NCI-H748 (cell line): ENCODE measurements around the gene TBC1D23.
"Not testable (repeated sequence)": the region's sequence is repeated elsewhere in the genome, so short reads cannot be mapped to it uniquely, and the experiment has no call there.

Experiments used
- DNase-seq: peaks from one replicate; lab custom pipeline; 2025; ENCODE audit not compliant: unreplicated experiment; lab: John Stamatoyannopoulos, UW

The TBC1D23 gene

GRCh38 chr3:100339786-100340185 lies 79.0 kb downstream of the TBC1D23 start:
- no peak for DNase-seq

- no peak for DNase-seq
Observed at GRCh38 chr3:100340527-100340926, 79.7 kb downstream of the TBC1D23 start.

- no peak for DNase-seq
Observed at GRCh38 chr3:100348727-100349126, 87.9 kb downstream of the TBC1D23 start.

GRCh38 chr3:100351770-100352169 lies 91.0 kb downstream of the TBC1D23 start:
- not testable (repeated sequence) for DNase-seq

GRCh38 chr3:100352296-100353231 lies 91.8 kb downstream of the TBC1D23 start:
- DNase-seq: no peak

- no peak for DNase-seq
Observed at GRCh38 chr3:100354850-100355249, 94.1 kb downstream of the TBC1D23 start.

GRCh38 chr3:100358413-100358812 lies 97.6 kb downstream of the TBC1D23 start:
- no peak for DNase-seq

- DNase-seq: no peak
Observed at GRCh38 chr3:100359035-100359434, 98.2 kb downstream of the TBC1D23 start.

- DNase-seq: no peak
Observed at GRCh38 chr3:100360757-100361496, 100.1 kb downstream of the TBC1D23 start.

GRCh38 chr3:100361897-100362296 lies 101.1 kb downstream of the TBC1D23 start:
- DNase-seq: no peak

GRCh38 chr3:100364421-100364820 lies 103.6 kb downstream of the TBC1D23 start:
- DNase-seq: no peak

GRCh38 chr3:100366424-100366823 lies 105.6 kb downstream of the TBC1D23 start:
- no peak for DNase-seq

- DNase-seq: no peak
Observed at GRCh38 chr3:100368441-100368840, 107.6 kb downstream of the TBC1D23 start.

GRCh38 chr3:100370756-100371155 lies 110.0 kb downstream of the TBC1D23 start:
- DNase-seq: no peak

- no peak for DNase-seq
Observed at GRCh38 chr3:100374521-100374920, 113.7 kb downstream of the TBC1D23 start.
